Ovary (tissue), 9 donors: ENCODE measurements around the gene CUEDC2. TPM values are rescaled to one million over a fixed set of nuclear protein-coding genes. Genes with fewer than 3 reads are reported as not detected.

Source experiments
- DNase-seq, 5 donors: peaks; one replicate each; pipeline ENCODE4 v3.0.0-alpha.2; 2019 to 2020
- H3K27ac ChIP-seq, 2 donors: fragments of 200-600 bp; one replicate each; pipeline versions ENCODE4 v1.5.1 to v1.8.0; 2019 to 2022
- H3K27me3 ChIP-seq: fragments of 200-600 bp; one replicate; pipeline ENCODE4 v1.8.0; 2022
- H3K36me3 ChIP-seq: fragments of 200-600 bp; sonication (generic); one replicate; pipeline ENCODE4 v1.5.1; 2019
- H3K4me1 ChIP-seq: one replicate; pipeline ENCODE4 v1.8.1; 2013; ENCODE audit warnings: mild to moderate bottlenecking, moderate library complexity; ENCODE audit not compliant: insufficient read depth
- H3K4me3 ChIP-seq: fragments of 200-600 bp; sonication (generic); one replicate; pipeline ENCODE4 v1.5.1; 2017
- H3K9me3 ChIP-seq, 2 donors: fragments of 200-600 bp in 1 of 2; sonication (generic) in 1 of 2; one replicate each; pipeline versions ENCODE4 v1.5.1 to v1.8.1; 2013 to 2019; ENCODE audit warnings: mild to moderate bottlenecking in 1 of 2, moderate library complexity in 1 of 2
- CTCF ChIP-seq, 3 donors: fragments of 450-650 bp in 2 of 3; fragments of 200-600 bp in 1 of 3; IDR thresholded peaks; one replicate each; pipeline versions ENCODE4 v1.5.1 to v1.8.0; 2016 to 2022; ENCODE audit warnings: antibody characterized with exemption in 3 of 3, mild to moderate bottlenecking in 1 of 3
- EP300 ChIP-seq: sonication (generic); formaldehyde crosslinking; IDR thresholded peaks from one replicate; pipeline ENCODE4 v1.6.1; 2017; ENCODE audit warnings: antibody characterized with exemption
- POLR2A ChIP-seq: fragments of 450-650 bp; IDR thresholded peaks from one replicate; pipeline ENCODE4 v1.6.1; 2017; ENCODE audit warnings: antibody characterized with exemption, mild to moderate bottlenecking, moderate library complexity
- WGBS, 3 donors: extraction: QIAGEN DNeasy Blood & Tissue Kit in 1 of 3; methylation state at CpG; one replicate each; pipeline versions ENCODE4 v1.1.5 to v1.1.7; 2013 to 2017; 5-methylcytosine and 5-hydroxymethylcytosine counted together
- intact Hi-C, 4 donors: fragments of 100-400 bp; cut with DNase I; formaldehyde crosslinking; loops; one replicate each; pipeline versions ENCODE4 v1.11.0 to v1.15.1; 2022 to 2023
- polyA plus RNA-seq, 2 donors: library from polyadenylated mRNA; stranded (reverse); fragments of 200-250 nt in 1 of 2; fragments of 350-450 nt in 1 of 2; fragmentation: Illumina TruSeq in 1 of 2; extraction: RNeasy Lipid Tissue Mini Kit (QIAGEN cat#74804) in 1 of 2; gene quantifications; one replicate each; pipeline ENCODE4 v1.2.3, GENCODE V29; 2013 to 2014
- total RNA-seq, 7 donors: library from RNA; depleted of rRNA in 2 of 7; stranded (reverse); fragments of >200 nt in 2 of 7; fragmentation: NEBNext Ultra II Directional in 3 of 7; extraction: Animal tissue kit (Norgen Biotek cat#: 25700) in 3 of 7; gene quantifications; one replicate each; pipeline versions ENCODE4 v1.1.0 to v1.2.4, GENCODE V29; 2016 to 2023
- donor health status: DM: no; HTN: no; CAD: no; lungs with moderate emphysema.
- donor health status: DM: no; HTN: no; CAD: no.
- donor health status: Bipolar disorder and iron deficiency.
- donor health status: DM: yes; HTN: yes; CAD: no.
- donor health status: DM: no; HTN: no; CAD: no.
- donor health status: DM: yes; HTN: yes; CAD: no.

CUEDC2 gene
- total and polyA plus RNA-seq, 9 donors: 34.7 to 76.5 (median 61.7) TPM

DNA sequence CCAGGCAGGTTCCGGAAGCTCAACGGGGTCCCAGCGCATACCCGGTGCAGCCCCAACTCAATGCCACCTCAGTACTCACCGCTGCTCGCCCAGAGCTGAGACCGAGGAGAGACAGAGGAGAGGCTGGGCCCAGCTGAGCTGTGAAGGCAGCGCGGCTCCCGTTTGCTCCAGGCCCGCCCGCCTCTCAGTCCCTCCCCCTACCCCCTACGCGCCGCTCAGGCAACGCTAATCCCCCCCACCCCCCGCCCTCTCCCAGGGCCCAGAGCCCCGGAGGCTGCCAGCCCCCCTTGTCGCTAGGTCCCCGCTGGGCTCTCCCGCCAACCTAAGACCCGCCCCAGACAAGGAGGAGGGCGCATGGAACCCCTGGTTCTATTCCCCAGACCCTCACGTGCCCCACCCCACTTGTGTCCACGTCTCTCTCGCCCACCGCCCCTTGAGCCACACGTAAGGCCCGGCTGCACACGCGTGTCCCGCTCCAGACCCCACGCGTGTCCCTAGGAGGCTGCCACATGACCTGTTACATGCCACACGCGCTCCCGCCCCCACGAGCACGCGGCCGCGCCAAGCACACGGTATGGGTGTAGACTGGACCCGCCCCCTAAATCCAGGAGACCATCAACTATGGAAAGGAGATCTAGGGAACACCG, 13.6 kb downstream of the CUEDC2 start, which contains the start of gene PSD:
TSS of gene PSD (minus strand) at position 164 of the 647 bp plus-strand sequence. CDS start 1,747 bp downstream, outside the sequence.
- Histone ChIP-seq H3K9me3 (no peaks in the 10 kb centered on the region), H3K4me1 (peaks cover 21% of the 10 kb centered on the region), H3K36me3 (no peaks in the 10 kb centered on the region), H3K27me3 (no peaks in the 10 kb centered on the region), H3K4me3 (peak within 1 kb of the TSS; percentile 98), H3K27ac (no peak within 1 kb of the TSS)
- intact Hi-C loops: no loop called here
- TF ChIP-seq EP300 (no peak), POLR2A (no peak), CTCF (IDR thresholded peaks at IDR 0.05) (no peak)
- DNase-seq: peak in 2 of 5 donors; percentile 10 to 45
- WGBS, 3 donors: 1% methylated on average over 39 to 45 of the region's 45 CpGs

DNA sequence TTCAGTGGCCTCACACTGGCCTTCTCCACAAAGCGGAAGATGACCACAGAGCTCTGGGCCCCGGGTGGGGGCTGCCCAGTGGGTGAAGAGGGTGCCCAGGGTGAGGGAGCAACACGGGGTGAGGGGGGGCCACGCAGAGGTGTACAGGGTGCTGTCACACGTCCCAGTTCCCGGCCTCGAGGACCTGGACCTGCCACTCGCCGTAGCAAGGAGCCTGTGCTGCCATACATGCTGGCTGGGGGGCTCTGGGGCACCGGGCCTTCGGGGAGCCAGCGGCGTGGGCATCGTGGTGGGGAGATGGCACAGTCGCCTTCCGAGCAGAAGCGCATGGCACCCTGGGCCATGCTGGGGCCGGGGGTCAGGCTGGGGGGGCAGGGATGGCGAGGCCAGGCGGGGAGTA, 15.7 kb downstream of the CUEDC2 start:
- H3K36me3 ChIP-seq: no peaks in the 10 kb centered on the region
- no peaks in the 10 kb centered on the region for H3K27me3 ChIP-seq
- no peaks in the 10 kb centered on the region for H3K9me3 ChIP-seq
- WGBS, 3 donors: 80 to 85% (median 82%) methylated on average over 20 of the region's 20 CpGs
- DNase-seq: no peak
- intact Hi-C loops: no loop called here
- no peak overlapping the region for H3K4me3 ChIP-seq
- TF ChIP-seq CTCF (IDR thresholded peaks at IDR 0.05): no peak
- no peak for TF ChIP-seq POLR2A
- no peak for TF ChIP-seq EP300
- H3K27ac ChIP-seq: no peak overlapping the region
- H3K4me1 ChIP-seq: peaks cover 13% of the 10 kb centered on the region

GRCh38 chr10:102416283-102416682, 16.1 kb downstream of the CUEDC2 start:
- Histone ChIP-seq H3K36me3 (no peaks in the 10 kb centered on the region), H3K27me3 (no peaks in the 10 kb centered on the region), H3K27ac (no peak overlapping the region), H3K4me3 (no peak overlapping the region), H3K4me1 (peaks cover 15% of the 10 kb centered on the region), H3K9me3 (no peaks in the 10 kb centered on the region)
- no peak for DNase-seq
- TF ChIP-seq CTCF (IDR thresholded peaks at IDR 0.05) (no peak), EP300 (no peak), POLR2A (no peak)
- intact Hi-C loops: no loop called here
- 50 to 72% (median 61%) methylated on average over 9 of the region's 9 CpGs for WGBS, 3 donors

GRCh38 chr10:102414749-102415148, 17.6 kb downstream of the CUEDC2 start:
- intact Hi-C loops: no loop called here
- Histone ChIP-seq H3K27ac (no peak overlapping the region), H3K4me3 (no peak overlapping the region), H3K4me1 (peaks cover 13% of the 10 kb centered on the region), H3K36me3 (no peaks in the 10 kb centered on the region), H3K9me3 (no peaks in the 10 kb centered on the region), H3K27me3 (no peaks in the 10 kb centered on the region)
- no peak for DNase-seq
- no peak for TF ChIP-seq CTCF (IDR thresholded peaks at IDR 0.05)
- no peak for TF ChIP-seq EP300
- no peak for TF ChIP-seq POLR2A
- WGBS, 3 donors: 24 to 38% (median 30%) methylated on average over 19 to 20 of the region's 20 CpGs
